Measurements from ENCODE around the gene TM4SF1. TPM values are rescaled to one million over a fixed set of nuclear protein-coding genes. Genes with fewer than 3 reads are reported as not detected.

TM4SF1 gene
- polyA plus RNA-seq, 1 of the 3 experiments (the other 2 are of a cell fraction), result 209 TPM

DNA sequence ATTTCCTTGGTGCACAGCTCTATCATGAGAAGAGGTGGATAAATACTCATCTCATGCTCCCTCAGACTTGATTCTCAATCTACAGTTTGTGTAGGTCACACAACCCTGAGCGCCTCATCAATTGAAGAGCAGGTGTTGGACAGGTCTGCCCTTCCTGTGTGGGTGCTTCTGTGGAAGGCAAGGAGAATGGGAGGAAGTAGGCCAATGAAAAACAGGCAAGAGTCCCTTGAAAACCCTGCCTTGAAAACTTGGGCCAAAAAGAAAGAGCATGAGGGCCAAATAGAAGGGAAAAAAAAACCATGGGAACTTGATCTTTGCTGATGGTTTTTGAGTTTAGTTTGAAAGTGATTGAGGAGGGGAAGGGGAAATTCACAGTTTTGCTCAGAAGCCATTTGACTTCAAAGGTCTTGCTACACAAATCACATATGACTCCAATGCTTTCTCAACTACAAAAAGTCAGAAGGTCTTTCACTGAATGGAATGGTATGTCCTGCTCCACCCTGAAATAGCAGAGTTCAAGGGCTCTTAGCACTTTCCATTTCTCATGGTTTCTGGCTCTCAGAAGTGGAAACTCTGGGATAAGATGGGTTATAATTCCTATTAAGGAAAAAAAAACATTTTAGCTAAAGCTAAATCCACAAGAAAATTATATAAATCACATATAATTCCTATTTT is 37.2 kb upstream of the TM4SF1 start:
- H3K9ac ChIP-seq, result no peak overlapping the region
- no peak overlapping the region for H3K27ac ChIP-seq (ENCODE audit: low read depth in 2 of 2, low read length in 1 of 2)
- no peaks in the 10 kb centered on the region for H3K27me3 ChIP-seq (ENCODE audit: insufficient read depth)
- H3F3A ChIP-seq (replicated peaks; ENCODE audit: insufficient read depth), result no peaks in the 10 kb centered on the region
- no peak overlapping the region for H3K4me2 ChIP-seq
- H3K9me3 ChIP-seq, result no peaks in the 10 kb centered on the region
- no peak overlapping the region for H2AFZ ChIP-seq (ENCODE audit: low read depth)
- H3K4me1 ChIP-seq (ENCODE audit: control insufficient read depth in 1 of 2, insufficient read depth in 2 of 2, low read depth in 1 of 2, low read length in 1 of 2), result no peaks in the 10 kb centered on the region; a peak in 1 of 4 replicates
- CTCF ChIA-PET, result no interaction called here
- H3K4me3 ChIP-seq (ENCODE audit: low read depth in 2 of 2, low read length in 1 of 2), result no peak overlapping the region
- H3K36me3 ChIP-seq (replicated peaks in 1 of 2; ENCODE audit: control insufficient read depth in 1 of 2, insufficient read depth in 2 of 2, low read length in 1 of 2), result no peaks in the 10 kb centered on the region
- TF ChIP-seq TAF1 (IDR thresholded peaks at IDR 0.05; ENCODE audit: borderline replicate concordance, low read depth, low read length) (no peak), EZH2phosphoT487 (IDR thresholded peaks at IDR 0.05; ENCODE audit: borderline replicate concordance, low read depth) (no peak), NFIC (IDR thresholded peaks at IDR 0.05; ENCODE audit: borderline replicate concordance) (no peak), SMC3 (IDR thresholded peaks at IDR 0.05; ENCODE audit: low read depth, low read length) (no peak), RFX5 (IDR thresholded peaks at IDR 0.05; ENCODE audit: low read length) (no peak), NRF1 (IDR thresholded peaks at IDR 0.05; ENCODE audit: low read depth, low read length) (no peak), JUND (IDR thresholded peaks at IDR 0.05) (no peak), FOXM1 (IDR thresholded peaks at IDR 0.05; ENCODE audit: low read depth) (no peak), TEAD4 (IDR thresholded peaks at IDR 0.05; ENCODE audit: borderline replicate concordance, insufficient read depth) (no peak), MEF2A (IDR thresholded peaks at IDR 0.05; ENCODE audit: borderline replicate concordance, low read depth) (no peak)
- TF ChIP-seq, protein P1, sequence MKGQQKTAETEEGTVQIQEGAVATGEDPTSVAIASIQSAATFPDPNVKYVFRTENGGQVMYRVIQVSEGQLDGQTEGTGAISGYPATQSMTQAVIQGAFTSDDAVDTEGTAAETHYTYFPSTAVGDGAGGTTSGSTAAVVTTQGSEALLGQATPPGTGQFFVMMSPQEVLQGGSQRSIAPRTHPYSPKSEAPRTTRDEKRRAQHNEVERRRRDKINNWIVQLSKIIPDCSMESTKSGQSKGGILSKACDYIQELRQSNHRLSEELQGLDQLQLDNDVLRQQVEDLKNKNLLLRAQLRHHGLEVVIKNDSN (IDR thresholded peaks at IDR 0.05; ENCODE audit: borderline replicate concordance, low read depth), result no peak
- TF ChIP-seq, protein P2, sequence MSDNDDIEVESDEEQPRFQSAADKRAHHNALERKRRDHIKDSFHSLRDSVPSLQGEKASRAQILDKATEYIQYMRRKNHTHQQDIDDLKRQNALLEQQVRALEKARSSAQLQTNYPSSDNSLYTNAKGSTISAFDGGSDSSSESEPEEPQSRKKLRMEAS (IDR thresholded peaks at IDR 0.05; ENCODE audit: low read depth), result no peak
- TF ChIP-seq, protein P3, sequence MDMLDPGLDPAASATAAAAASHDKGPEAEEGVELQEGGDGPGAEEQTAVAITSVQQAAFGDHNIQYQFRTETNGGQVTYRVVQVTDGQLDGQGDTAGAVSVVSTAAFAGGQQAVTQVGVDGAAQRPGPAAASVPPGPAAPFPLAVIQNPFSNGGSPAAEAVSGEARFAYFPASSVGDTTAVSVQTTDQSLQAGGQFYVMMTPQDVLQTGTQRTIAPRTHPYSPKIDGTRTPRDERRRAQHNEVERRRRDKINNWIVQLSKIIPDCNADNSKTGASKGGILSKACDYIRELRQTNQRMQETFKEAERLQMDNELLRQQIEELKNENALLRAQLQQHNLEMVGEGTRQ (IDR thresholded peaks at IDR 0.05; ENCODE audit: borderline replicate concordance, low read depth, low read length), result no peak
- TF ChIP-seq, protein P4, sequence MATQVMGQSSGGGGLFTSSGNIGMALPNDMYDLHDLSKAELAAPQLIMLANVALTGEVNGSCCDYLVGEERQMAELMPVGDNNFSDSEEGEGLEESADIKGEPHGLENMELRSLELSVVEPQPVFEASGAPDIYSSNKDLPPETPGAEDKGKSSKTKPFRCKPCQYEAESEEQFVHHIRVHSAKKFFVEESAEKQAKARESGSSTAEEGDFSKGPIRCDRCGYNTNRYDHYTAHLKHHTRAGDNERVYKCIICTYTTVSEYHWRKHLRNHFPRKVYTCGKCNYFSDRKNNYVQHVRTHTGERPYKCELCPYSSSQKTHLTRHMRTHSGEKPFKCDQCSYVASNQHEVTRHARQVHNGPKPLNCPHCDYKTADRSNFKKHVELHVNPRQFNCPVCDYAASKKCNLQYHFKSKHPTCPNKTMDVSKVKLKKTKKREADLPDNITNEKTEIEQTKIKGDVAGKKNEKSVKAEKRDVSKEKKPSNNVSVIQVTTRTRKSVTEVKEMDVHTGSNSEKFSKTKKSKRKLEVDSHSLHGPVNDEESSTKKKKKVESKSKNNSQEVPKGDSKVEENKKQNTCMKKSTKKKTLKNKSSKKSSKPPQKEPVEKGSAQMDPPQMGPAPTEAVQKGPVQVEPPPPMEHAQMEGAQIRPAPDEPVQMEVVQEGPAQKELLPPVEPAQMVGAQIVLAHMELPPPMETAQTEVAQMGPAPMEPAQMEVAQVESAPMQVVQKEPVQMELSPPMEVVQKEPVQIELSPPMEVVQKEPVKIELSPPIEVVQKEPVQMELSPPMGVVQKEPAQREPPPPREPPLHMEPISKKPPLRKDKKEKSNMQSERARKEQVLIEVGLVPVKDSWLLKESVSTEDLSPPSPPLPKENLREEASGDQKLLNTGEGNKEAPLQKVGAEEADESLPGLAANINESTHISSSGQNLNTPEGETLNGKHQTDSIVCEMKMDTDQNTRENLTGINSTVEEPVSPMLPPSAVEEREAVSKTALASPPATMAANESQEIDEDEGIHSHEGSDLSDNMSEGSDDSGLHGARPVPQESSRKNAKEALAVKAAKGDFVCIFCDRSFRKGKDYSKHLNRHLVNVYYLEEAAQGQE (IDR thresholded peaks at IDR 0.05; ENCODE audit: low read depth, low read length), result no peak
- POLR2A ChIA-PET, result no interaction called here
- 100% methylated on average over 1 of the region's 1 CpG for WGBS (ENCODE audit: low lambda C conversion rate)
- no peak for DNase-seq
- H3K79me2 ChIP-seq (ENCODE audit: insufficient read depth), result no peaks in the 10 kb centered on the region
- H3K9me2 ChIP-seq, result no peaks in the 10 kb centered on the region
- no peaks in the 10 kb centered on the region for H4K20me1 ChIP-seq (ENCODE audit: insufficient read depth)
